Transverse colon (tissue), 4 donors: ENCODE measurements around the gene CD47.

Source experiments
- EP300 ChIP-seq: sonication (generic); formaldehyde crosslinking; IDR thresholded peaks from one replicate; pipeline ENCODE4 v1.6.1; 2017; ENCODE audit warnings: antibody characterized with exemption, low read depth
- POLR2A ChIP-seq: fragments of 450-650 bp; IDR thresholded peaks from one replicate; pipeline ENCODE4 v1.6.1; 2016; ENCODE audit warnings: antibody characterized with exemption, mild to moderate bottlenecking, moderate library complexity
- POLR2AphosphoS5 ChIP-seq, 3 donors: sonication (generic); formaldehyde crosslinking; IDR thresholded peaks; one replicate each; pipeline ENCODE4 v1.6.1; 2016; ENCODE audit warnings: antibody characterized with exemption in 3 of 3
- TF ChIP-seq, protein P1 (sequence below), 5 experiments: fragments of 200-600 bp in 3 of 5; fragments of 450-650 bp in 2 of 5; sonication (generic) in 3 of 5; IDR thresholded peaks; 1 replicate in 2 of 5; 2 replicates in 3 of 5; pipeline ENCODE4 v1.5.1; 2016 to 2017; ENCODE audit warnings: antibody characterized with exemption in 5 of 5, inconsistent platforms in 3 of 5, mild to moderate bottlenecking in 2 of 5, moderate library complexity in 1 of 5

DNA sequence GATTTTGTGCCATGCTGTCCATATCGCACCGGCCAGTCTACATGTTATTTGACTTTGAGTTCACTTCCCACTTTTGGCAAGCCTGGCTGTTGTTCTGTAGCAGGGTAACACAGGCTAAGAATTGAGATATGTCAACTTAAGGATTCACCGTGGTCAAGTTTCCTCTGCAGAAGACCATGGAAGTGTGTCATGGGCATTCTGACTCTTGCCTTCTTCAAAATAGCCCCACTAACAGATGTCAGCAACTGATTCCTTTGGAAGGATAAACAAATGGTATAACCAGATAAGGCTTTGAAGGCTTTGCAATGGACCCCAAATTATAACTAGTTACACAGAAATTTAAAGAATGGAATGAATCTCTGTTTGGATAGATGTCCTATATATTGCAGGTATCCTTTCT is 20.1 kb upstream of the CD47 start:
- TF ChIP-seq, protein P1, sequence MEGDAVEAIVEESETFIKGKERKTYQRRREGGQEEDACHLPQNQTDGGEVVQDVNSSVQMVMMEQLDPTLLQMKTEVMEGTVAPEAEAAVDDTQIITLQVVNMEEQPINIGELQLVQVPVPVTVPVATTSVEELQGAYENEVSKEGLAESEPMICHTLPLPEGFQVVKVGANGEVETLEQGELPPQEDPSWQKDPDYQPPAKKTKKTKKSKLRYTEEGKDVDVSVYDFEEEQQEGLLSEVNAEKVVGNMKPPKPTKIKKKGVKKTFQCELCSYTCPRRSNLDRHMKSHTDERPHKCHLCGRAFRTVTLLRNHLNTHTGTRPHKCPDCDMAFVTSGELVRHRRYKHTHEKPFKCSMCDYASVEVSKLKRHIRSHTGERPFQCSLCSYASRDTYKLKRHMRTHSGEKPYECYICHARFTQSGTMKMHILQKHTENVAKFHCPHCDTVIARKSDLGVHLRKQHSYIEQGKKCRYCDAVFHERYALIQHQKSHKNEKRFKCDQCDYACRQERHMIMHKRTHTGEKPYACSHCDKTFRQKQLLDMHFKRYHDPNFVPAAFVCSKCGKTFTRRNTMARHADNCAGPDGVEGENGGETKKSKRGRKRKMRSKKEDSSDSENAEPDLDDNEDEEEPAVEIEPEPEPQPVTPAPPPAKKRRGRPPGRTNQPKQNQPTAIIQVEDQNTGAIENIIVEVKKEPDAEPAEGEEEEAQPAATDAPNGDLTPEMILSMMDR (IDR thresholded peaks at IDR 0.05): no peak
- TF ChIP-seq POLR2A (no peak), EP300 (no peak), POLR2AphosphoS5 (IDR thresholded peaks at IDR 0.05) (no peak)
